ENCODE results near the gene SMOC2. TPM values are rescaled to one million over a fixed set of nuclear protein-coding genes. Genes with fewer than 3 reads are reported as not detected.

The SMOC2 gene
- total and polyA plus RNA-seq, 2 of the 4 experiments (the other 2 are of a cell fraction): not detected

DNA sequence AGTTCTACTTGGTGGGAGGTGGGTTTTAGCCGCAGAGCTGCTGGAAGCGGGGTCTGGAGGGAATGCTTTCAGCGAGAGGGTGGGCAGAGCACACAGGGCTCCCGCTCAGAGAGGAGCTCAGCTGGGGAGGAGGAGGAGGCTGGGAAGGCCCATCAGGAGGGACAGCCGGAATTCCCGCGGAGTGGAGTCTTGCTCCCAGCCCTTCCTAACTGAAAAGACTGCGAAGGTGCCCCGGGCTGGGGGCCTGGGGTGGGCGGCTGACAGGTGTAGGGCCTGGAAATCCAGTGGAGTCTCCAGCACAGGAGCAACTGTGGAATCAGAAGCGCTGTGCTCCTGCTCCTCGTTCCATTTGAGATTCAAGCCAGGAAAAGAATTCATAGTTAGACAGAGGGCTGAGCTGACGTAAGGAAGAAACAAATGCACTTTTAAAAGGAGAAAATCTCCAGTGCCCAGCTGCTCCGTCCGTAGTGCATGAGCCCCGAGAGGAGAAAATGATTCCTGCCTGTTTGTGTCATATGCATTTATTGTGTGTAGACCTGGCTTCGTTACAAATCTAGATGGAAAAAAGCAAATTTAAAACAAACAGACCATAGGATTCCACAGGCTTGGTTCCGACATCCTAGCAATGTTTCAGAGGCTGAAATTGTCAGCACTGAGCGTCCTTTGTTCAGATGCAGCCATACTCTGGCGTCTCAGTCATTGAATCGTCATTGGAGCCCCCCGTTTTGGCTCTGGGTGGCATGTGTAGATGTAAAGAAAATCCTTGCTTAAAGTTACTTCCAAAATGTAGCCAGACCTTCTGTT lies 197.7 kb downstream of the SMOC2 start:
- no peak overlapping the region for H3K23ac ChIP-seq (ENCODE audit: low read depth, low read length)
- WGBS, 2 experiments (ENCODE audit: extremely low coverage in 2 of 2, insufficient read length in 1 of 2): 0% methylated on average over 1 of the region's 22 CpGs; no CpG with 5 or more reads in 1 of the 2 experiments
- no peak overlapping the region for H2AK5ac ChIP-seq (ENCODE audit: low read depth, low read length)

More for the DNA sequence above, 197.7 kb downstream of the SMOC2 start:
- Histone ChIP-seq H3K4me2 (ENCODE audit: low read depth, low read length) (no peak overlapping the region), H4K5ac (ENCODE audit: low read depth, low read length) (no peak overlapping the region), H2BK5ac (ENCODE audit: low read depth, low read length, poor library complexity, severe bottlenecking) (no peak overlapping the region), H2BK120ac (ENCODE audit: low read depth, low read length) (no peak overlapping the region), H3K56ac (ENCODE audit: extremely low read depth, insufficient read depth, low read length) (no peak overlapping the region), H3K4me1 (ENCODE audit: control insufficient read depth, insufficient read depth, low read length) (no peaks in the 10 kb centered on the region), H3K9me1 (ENCODE audit: insufficient read depth, low read length) (no peaks in the 10 kb centered on the region), H3K18ac (ENCODE audit: low read depth, low read length) (no peak overlapping the region), H3K79me1 (ENCODE audit: low read depth in 1 of 2, low read length in 2 of 2) (no peaks in the 10 kb centered on the region), H3K4me3 (ENCODE audit: insufficient read depth, low read depth, low read length) (no peak overlapping the region), H3K14ac (replicated peaks; ENCODE audit: low read depth, low read length) (no peak overlapping the region), H3K9me3 (ENCODE audit: control insufficient read depth, insufficient read depth, low read length) (peaks cover 34% of the 10 kb centered on the region), H2BK15ac (ENCODE audit: low read depth, low read length) (no peak overlapping the region), H3K4ac (ENCODE audit: low read depth, low read length) (no peak overlapping the region), H3K36me3 (ENCODE audit: control insufficient read depth, insufficient read depth, low read length) (no peaks in the 10 kb centered on the region), H3K9ac (ENCODE audit: low read depth, low read length) (no peak overlapping the region), H4K91ac (ENCODE audit: insufficient read depth, low read depth, low read length) (no peak overlapping the region), H2AK9ac (replicated peaks; ENCODE audit: low read depth, low read length, poor library complexity) (no peak overlapping the region), H2BK20ac (ENCODE audit: low read depth, low read length) (no peak overlapping the region), H4K8ac (ENCODE audit: low read depth in 2 of 2, low read length in 2 of 2) (no peak overlapping the region), H3K27ac (ENCODE audit: insufficient read depth, low read length) (no peak overlapping the region), H3K27me3 (ENCODE audit: control insufficient read depth, insufficient read depth, low read length) (no peaks in the 10 kb centered on the region), H2AFZ (replicated peaks; ENCODE audit: low read length, poor library complexity) (no peak overlapping the region), H4K20me1 (ENCODE audit: insufficient read depth, low read length) (no peaks in the 10 kb centered on the region)
- ATAC-seq (ENCODE audit: low read depth): no peak
- no peak for DNase-seq
- ChIA-PET POLR2A (ENCODE audit: unreplicated experiment) (no interaction called here), CTCF (no interaction called here)
- intact Hi-C loops (cut with micrococcal nuclease) (no loop called here), in situ Hi-C loops (cut with MboI; ENCODE audit: low sequenced_read_pairs) (no loop called here), dilution Hi-C loops (cut with HindIII; ENCODE audit: low sequenced_read_pairs, unreplicated experiment) (no loop called here)
- BruUV-seq (replicated peaks): no TSS peak
- TF ChIP-seq POLR2A (IDR thresholded peaks at IDR 0.05; ENCODE audit: low read depth, low read length) (no peak), FOS (IDR thresholded peaks at IDR 0.05; ENCODE audit: low read depth, low read length) (no peak), NFE2L2 (IDR thresholded peaks at IDR 0.05; ENCODE audit: low read depth, low read length) (no peak)

All from IMR-90 (cell line).